ENCODE measurements around the gene ATG13. TPM values are rescaled to one million over a fixed set of nuclear protein-coding genes. Genes with fewer than 3 reads are reported as not detected.

Gene ATG13
- 95.4 and 109 TPM in 2 replicates for total RNA-seq

GRCh38 chr11:46617134-46617971 lies at the start of gene ATG13, which contains the start of gene HARBI1:
Gene ATG13, plus strand, starts transcription at chr11:46617553. Its CDS starts 26,739 bp downstream, at chr11:46644292.
Gene HARBI1, minus strand, starts transcription at chr11:46617227. Its CDS starts 990 bp downstream, at chr11:46616237.

GRCh38 chr11:46593550-46594373 lies 23.6 kb upstream of the ATG13 start, which contains the start of gene AMBRA1:
Gene AMBRA1, minus strand, starts transcription at chr11:46594023. Its CDS starts 45,643 bp downstream, at chr11:46548380.

GRCh38 chr11:46700241-46701077 lies 83.1 kb downstream of the ATG13 start, which contains the start of the genes ARHGAP1 and ZNF408:
Gene ARHGAP1, minus strand, starts transcription at chr11:46700619. Its CDS starts 4,512 bp downstream, at chr11:46696107.
Gene ZNF408, plus strand, starts transcription at chr11:46701031. Its CDS starts 17 bp downstream, at chr11:46701048.

GRCh38 chr11:46719048-46719542 lies 101.7 kb downstream of the ATG13 start, which contains the start of gene F2:
Gene F2, plus strand, starts transcription at chr11:46719213. Its CDS starts 23 bp downstream, at chr11:46719236.

Other genes starting within 250 kb of the ATG13 start
- gene MDK, start 235.9 kb upstream of the ATG13 start, total RNA-seq, result 443 and 505 TPM in 2 replicates
- 0.39 TPM in 1 of 2 replicates, not detected in the other for gene CHRM4, start 225.8 kb upstream of the ATG13 start, total RNA-seq
- gene AMBRA1, start 23.5 kb upstream of the ATG13 start, total RNA-seq, result 19.2 and 21.9 TPM in 2 replicates
- 3.6 and 4.0 TPM in 2 replicates for gene HARBI1, start 326 bp upstream of the ATG13 start, total RNA-seq
- gene ARHGAP1, start 83.1 kb downstream of the ATG13 start, total RNA-seq, result 42.1 and 70.5 TPM in 2 replicates
- gene ZNF408, start 83.5 kb downstream of the ATG13 start, total RNA-seq, result 13.1 and 13.2 TPM in 2 replicates
- gene F2, start 101.7 kb downstream of the ATG13 start, total RNA-seq, result not detected in 2 replicates
- 37.5 and 50.0 TPM in 2 replicates for gene CKAP5, start 228.7 kb downstream of the ATG13 start, total RNA-seq

Data from epithelial cell of alveolus of lung (primary cell).